Mucosa of stomach (tissue), 1 donor: ENCODE measurements around the gene DPEP2NB.

Experiments used
- H3K27me3 ChIP-seq: one replicate; pipeline ENCODE4 v1.7.0; 2013; ENCODE audit warnings: mild to moderate bottlenecking, low read length; ENCODE audit not compliant: control insufficient read depth, insufficient read depth
- H3K36me3 ChIP-seq: one replicate; pipeline ENCODE4 v1.7.0; 2013; ENCODE audit warnings: low read length; ENCODE audit not compliant: control insufficient read depth, insufficient read depth
- H3K4me1 ChIP-seq: one replicate; pipeline ENCODE4 v1.7.0; 2013; ENCODE audit warnings: mild to moderate bottlenecking, low read length; ENCODE audit not compliant: control insufficient read depth, insufficient read depth
- H3K4me3 ChIP-seq: one replicate; pipeline ENCODE4 v1.7.0; 2013; ENCODE audit warnings: low read length
- H3K9ac ChIP-seq: one replicate; pipeline ENCODE4 v1.7.0; 2013; ENCODE audit warnings: mild to moderate bottlenecking, low read length, moderate library complexity
- H3K9me3 ChIP-seq: one replicate; pipeline ENCODE4 v1.7.0; 2013; ENCODE audit warnings: mild to moderate bottlenecking, low read length, moderate library complexity; ENCODE audit not compliant: control insufficient read depth
- donor health status: Pancreatic carcinoma.

The DPEP2NB gene

DNA sequence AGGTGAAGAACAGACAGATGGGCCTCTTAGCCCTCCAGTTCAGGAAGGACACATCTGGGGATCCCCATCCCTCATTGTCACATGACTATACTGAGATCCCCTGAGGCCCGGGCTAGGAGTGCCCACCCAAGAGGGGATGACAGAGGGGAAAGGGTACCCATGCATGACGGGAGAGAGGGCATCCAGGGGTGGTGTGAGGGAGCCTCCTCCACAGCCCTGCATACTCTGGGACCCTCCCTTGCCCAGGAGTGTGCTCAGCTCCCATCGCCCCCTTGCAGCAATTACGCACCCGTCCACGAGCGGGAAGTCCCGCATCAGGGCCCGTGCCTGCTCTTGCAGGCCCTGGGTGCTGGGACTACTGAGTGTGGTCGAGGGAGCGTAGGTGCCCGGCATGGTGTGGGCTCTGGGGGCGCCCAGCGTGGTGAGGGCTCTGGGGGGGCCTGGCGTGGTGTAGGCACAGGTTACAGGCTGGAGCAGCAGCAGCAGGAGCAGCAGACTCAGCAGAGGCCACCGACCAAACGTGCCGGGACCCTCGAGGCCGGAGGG is 23.0 kb downstream of the DPEP2NB start:
- H3K36me3 ChIP-seq: no peaks in the 10 kb centered on the region
- H3K9me3 ChIP-seq: no peaks in the 10 kb centered on the region
- no peak overlapping the region for H3K4me3 ChIP-seq
- H3K4me1 ChIP-seq: peaks cover 15% of the 10 kb centered on the region
- peaks cover 8% of the 10 kb centered on the region for H3K27me3 ChIP-seq
- H3K9ac ChIP-seq: peak overlapping the region; percentile 62

- H3K4me1 ChIP-seq: peaks cover 15% of the 10 kb centered on the region
- no peak overlapping the region for H3K4me3 ChIP-seq
- H3K27me3 ChIP-seq: peaks cover 8% of the 10 kb centered on the region
- no peak overlapping the region for H3K9ac ChIP-seq
- no peaks in the 10 kb centered on the region for H3K9me3 ChIP-seq
- no peaks in the 10 kb centered on the region for H3K36me3 ChIP-seq
Measured at GRCh38 chr16:67990018-67990386, 25.7 kb downstream of the DPEP2NB start.

DNA sequence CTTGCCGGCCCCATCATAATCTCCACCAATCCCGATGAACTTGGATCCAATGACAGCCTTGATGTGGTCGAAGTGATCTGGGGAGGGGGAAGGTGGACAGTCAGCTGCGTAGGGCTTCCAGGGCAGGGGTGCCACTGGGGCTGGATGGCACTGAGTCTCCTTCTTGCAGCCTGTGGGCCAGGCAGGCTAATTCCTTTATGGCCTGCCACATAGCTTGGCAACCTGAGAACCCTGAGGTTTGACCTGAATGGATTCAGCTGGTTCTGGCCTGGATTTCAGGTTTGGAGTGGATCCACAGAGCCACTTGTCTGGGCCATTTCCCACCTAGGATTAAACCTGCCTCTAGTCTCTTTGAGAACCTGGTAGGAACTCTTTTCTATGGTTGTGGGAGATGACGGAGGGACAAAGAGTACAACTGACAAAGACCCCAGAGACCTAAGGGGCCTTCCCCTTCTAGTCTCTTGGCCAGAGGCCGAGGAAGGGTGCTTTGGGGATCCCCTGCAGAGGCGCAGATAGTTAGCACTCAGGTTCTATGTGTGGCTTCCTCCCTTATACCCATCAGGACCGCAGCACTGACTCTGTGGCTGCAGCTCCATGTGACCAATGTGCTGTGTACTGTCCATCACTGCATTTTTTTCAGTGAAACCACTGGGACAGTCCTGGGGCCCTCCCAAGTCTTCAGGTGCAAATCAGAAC is 26.2 kb downstream of the DPEP2NB start:
- Histone ChIP-seq H3K36me3 (no peaks in the 10 kb centered on the region), H3K9me3 (no peaks in the 10 kb centered on the region), H3K4me3 (no peak overlapping the region), H3K9ac (no peak overlapping the region), H3K4me1 (peaks cover 15% of the 10 kb centered on the region), H3K27me3 (peaks cover 8% of the 10 kb centered on the region)

- Histone ChIP-seq H3K36me3 (no peaks in the 10 kb centered on the region), H3K9ac (no peak overlapping the region), H3K9me3 (no peaks in the 10 kb centered on the region), H3K4me3 (no peak overlapping the region), H3K27me3 (peaks cover 8% of the 10 kb centered on the region), H3K4me1 (peaks cover 12% of the 10 kb centered on the region)
Measured at GRCh38 chr16:67988675-67989074, 27.0 kb downstream of the DPEP2NB start.

DNA sequence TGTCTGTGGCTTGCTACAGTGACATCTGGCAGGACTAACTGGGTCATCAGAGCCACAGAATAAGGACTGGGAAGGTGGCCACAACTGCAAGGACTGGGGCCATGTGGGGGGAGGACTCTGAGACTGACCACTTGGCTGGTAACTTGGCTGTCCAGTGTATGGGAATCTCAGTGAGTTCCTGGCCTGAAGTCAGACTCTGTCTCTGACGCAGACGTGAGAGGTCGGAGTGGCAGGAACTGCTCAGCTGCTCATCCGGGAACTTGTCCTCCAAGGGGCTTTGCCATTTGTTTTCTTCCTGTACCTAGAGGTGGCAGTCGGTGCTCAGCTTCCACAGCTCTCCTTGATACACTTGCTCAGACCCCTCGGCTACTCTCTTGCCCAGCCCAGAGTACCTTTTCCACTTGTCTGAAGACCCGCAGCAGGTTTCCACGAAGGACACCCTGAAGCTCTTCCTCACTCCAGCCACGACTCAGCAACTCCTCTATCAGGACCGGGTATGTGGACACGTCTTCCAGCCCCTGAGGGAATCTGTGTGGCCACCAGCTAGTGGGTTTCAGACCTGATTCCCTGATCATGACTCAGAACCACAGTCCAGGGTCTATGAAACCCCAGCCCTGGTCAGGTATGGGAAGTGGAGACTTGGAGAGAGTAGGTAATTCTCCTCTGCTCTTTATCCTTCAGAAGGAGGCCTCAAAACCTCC is 28.1 kb downstream of the DPEP2NB start:
- H3K4me1 ChIP-seq: peaks cover under 1% of the 10 kb centered on the region
- no peaks in the 10 kb centered on the region for H3K9me3 ChIP-seq
- no peaks in the 10 kb centered on the region for H3K36me3 ChIP-seq
- peaks cover 7% of the 10 kb centered on the region for H3K27me3 ChIP-seq
- H3K4me3 ChIP-seq: no peak overlapping the region
- no peak overlapping the region for H3K9ac ChIP-seq

DNA sequence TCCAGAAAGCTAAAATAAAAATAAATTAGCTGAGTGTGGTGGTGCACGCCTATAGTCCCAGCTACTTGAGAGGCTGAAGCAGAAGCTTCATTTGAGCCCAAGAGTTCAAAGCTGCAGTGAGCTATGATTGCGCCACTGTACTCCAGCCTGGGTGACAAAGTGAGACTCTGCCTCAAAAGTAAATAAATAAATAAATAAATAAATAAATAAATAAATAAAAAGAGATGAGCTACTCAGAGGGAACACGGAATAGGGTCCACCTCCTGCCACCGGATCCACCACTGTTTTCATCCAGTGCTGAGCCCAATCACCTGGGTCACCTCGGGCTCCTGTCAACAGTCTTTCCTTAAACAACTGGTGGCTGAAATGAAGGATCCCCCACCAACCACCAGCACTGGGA is 28.8 kb downstream of the DPEP2NB start:
- no peak overlapping the region for H3K4me3 ChIP-seq
- peaks cover under 1% of the 10 kb centered on the region for H3K27me3 ChIP-seq
- no peak overlapping the region for H3K9ac ChIP-seq
- H3K36me3 ChIP-seq: no peaks in the 10 kb centered on the region
- no peaks in the 10 kb centered on the region for H3K4me1 ChIP-seq
- H3K9me3 ChIP-seq: no peaks in the 10 kb centered on the region

- peaks cover 14% of the 10 kb centered on the region for H3K27me3 ChIP-seq
- H3K36me3 ChIP-seq: no peaks in the 10 kb centered on the region
- no peaks in the 10 kb centered on the region for H3K4me1 ChIP-seq
- no peak overlapping the region for H3K4me3 ChIP-seq
- no peak overlapping the region for H3K9ac ChIP-seq
- no peaks in the 10 kb centered on the region for H3K9me3 ChIP-seq
Measured at GRCh38 chr16:67982011-67982696, 33.6 kb downstream of the DPEP2NB start.

- Histone ChIP-seq H3K27me3 (peaks cover 22% of the 10 kb centered on the region), H3K9ac (no peak within 1 kb of the TSS), H3K4me3 (no peak within 1 kb of the TSS), H3K9me3 (no peaks in the 10 kb centered on the region), H3K36me3 (no peaks in the 10 kb centered on the region), H3K4me1 (no peaks in the 10 kb centered on the region)
Measured at GRCh38 chr16:67979955-67980678, 35.6 kb downstream of the DPEP2NB start, which contains the start of gene DPEP3. Gene DPEP3, minus strand, starts transcription at chr16:67980499. Its CDS starts 119 bp downstream, at chr16:67980380.

DNA sequence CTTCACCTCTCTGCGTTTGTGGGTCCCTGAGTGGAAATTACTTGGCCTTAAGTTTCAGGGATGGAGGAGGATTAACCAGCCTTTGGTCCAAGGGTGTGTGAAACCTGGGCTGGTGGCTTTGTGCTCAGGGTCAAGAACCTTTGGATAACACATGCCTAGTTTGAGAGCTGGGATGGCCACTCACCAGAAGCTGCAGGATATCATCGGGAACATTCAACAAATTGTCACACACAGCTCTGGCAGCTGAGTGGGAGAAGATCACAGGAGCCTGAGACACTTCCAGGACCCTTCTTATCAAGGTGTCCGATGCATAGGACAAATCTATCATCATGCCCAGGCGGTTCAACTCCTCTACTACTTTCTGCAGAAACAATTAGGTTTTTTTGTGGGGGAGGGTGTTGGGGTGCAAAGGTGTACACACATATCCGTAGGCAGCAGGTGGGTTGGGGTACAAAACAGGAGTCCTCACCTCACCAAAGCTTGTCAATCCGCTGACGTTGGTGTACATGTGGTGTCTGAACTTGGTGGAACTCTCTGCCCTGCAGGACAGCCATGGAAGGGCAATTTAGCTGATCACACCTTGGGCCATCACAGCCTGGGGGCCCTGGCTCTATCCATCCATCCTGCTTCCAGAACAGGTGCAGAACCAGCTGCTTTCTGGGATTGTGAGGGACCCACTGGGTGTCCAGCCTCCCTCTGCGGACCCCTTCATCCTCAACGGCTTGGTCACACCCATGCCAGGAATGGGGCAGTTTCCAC is 38.1 kb downstream of the DPEP2NB start:
- Histone ChIP-seq H3K9me3 (no peaks in the 10 kb centered on the region), H3K36me3 (no peaks in the 10 kb centered on the region), H3K4me3 (no peak overlapping the region), H3K27me3 (peaks cover 22% of the 10 kb centered on the region), H3K4me1 (no peaks in the 10 kb centered on the region), H3K9ac (no peak overlapping the region)

- no peaks in the 10 kb centered on the region for H3K9me3 ChIP-seq
- H3K9ac ChIP-seq: no peak overlapping the region
- H3K36me3 ChIP-seq: no peaks in the 10 kb centered on the region
- H3K4me1 ChIP-seq: no peaks in the 10 kb centered on the region
- H3K27me3 ChIP-seq: peaks cover 22% of the 10 kb centered on the region
- H3K4me3 ChIP-seq: no peak overlapping the region
Measured at GRCh38 chr16:67977005-67977404, 38.7 kb downstream of the DPEP2NB start.

- H3K27me3 ChIP-seq: peaks cover 22% of the 10 kb centered on the region
- no peaks in the 10 kb centered on the region for H3K4me1 ChIP-seq
- no peak overlapping the region for H3K4me3 ChIP-seq
- no peak overlapping the region for H3K9ac ChIP-seq
- no peaks in the 10 kb centered on the region for H3K36me3 ChIP-seq
- no peaks in the 10 kb centered on the region for H3K9me3 ChIP-seq
Measured at GRCh38 chr16:67976205-67976604, 39.5 kb downstream of the DPEP2NB start.
